GM12864 (cell line): ENCODE data around the gene SWI5.

Source experiments
- DNase-seq: peaks from one replicate; pipeline ENCODE4 v3.0.0-alpha.2; 2011; ENCODE audit warnings: low read depth
- H3K4me3 ChIP-seq: 2 replicates; pipeline ENCODE4 v1.5.1; 2011; ENCODE audit warnings: mild to moderate bottlenecking, low read depth, low read length, control low read depth
- TF ChIP-seq, protein P1 (sequence below): IDR thresholded peaks from 2 replicates; pipeline ENCODE4 v1.5.1; 2011; ENCODE audit warnings: low read depth, mild to moderate bottlenecking, moderate library complexity, low read length, control low read depth, inconsistent platforms; ENCODE audit errors: missing control alignments

The SWI5 gene

DNA sequence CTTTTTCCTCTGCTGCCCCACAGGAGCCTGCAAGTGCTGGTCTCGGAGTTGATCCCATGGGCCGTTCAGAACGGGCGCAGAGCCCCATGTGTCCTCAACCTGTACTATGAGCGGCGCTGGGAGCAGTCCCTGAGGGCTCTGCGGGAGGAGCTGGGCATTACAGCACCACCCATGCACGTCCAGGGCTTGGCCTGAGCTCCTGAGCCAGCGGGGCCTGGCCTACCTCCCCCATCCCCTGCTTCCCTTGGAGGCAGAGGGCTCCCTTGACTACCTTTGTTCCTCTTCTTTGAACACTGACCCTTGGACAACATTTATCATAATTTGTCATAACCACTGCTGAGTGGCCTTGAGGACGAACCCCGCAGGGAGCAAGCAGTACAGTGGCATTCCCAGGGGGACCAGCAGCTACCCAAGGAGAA is 57.4 kb downstream of the SWI5 start:
- no peak overlapping the region for H3K4me3 ChIP-seq
- no peak for DNase-seq
- TF ChIP-seq, protein P1, sequence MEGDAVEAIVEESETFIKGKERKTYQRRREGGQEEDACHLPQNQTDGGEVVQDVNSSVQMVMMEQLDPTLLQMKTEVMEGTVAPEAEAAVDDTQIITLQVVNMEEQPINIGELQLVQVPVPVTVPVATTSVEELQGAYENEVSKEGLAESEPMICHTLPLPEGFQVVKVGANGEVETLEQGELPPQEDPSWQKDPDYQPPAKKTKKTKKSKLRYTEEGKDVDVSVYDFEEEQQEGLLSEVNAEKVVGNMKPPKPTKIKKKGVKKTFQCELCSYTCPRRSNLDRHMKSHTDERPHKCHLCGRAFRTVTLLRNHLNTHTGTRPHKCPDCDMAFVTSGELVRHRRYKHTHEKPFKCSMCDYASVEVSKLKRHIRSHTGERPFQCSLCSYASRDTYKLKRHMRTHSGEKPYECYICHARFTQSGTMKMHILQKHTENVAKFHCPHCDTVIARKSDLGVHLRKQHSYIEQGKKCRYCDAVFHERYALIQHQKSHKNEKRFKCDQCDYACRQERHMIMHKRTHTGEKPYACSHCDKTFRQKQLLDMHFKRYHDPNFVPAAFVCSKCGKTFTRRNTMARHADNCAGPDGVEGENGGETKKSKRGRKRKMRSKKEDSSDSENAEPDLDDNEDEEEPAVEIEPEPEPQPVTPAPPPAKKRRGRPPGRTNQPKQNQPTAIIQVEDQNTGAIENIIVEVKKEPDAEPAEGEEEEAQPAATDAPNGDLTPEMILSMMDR: no peak

DNA sequence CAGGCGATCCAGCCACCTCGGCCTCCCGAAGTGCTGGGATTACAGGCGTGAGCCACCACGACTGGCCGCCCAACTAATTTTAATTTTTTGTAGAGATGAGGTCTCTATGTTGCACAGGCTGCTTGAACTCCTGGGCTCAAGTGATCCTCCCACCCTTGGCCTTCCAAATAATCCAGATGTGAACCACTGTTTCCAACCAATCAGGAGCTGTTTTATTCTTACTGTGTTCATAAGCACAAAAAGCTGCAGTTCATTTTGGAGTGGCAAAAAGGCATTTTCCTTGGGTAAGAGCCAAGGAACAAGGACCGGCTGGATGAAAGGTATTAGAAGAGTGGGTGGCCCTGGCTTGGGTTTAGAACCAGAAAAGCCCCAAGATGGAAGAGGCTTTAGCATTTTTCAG is 59.1 kb downstream of the SWI5 start:
- TF ChIP-seq, protein P1: no peak
- no peak overlapping the region for H3K4me3 ChIP-seq
- no peak for DNase-seq

DNA sequence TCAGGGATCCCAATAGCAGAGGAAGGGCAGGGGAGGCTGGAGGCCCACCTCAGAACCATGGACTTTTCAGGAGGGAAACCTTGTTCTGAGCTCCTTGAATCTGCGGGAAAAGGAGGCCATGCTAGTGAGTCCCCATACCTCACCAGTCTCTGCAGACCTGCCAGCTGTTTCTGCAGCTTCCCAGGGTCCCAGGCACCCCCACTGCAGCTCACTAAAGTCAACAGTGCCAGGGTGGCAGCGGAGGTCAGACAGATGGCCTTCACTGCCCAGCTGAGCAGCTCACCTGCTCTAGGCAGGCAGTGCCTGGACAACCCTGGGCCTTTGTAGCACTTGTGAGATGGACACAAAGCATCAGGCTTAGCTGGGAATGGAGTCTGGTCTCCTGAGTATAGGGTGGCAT is 59.8 kb downstream of the SWI5 start:
- no peak overlapping the region for H3K4me3 ChIP-seq
- DNase-seq: no peak
- TF ChIP-seq, protein P1: no peak

DNA sequence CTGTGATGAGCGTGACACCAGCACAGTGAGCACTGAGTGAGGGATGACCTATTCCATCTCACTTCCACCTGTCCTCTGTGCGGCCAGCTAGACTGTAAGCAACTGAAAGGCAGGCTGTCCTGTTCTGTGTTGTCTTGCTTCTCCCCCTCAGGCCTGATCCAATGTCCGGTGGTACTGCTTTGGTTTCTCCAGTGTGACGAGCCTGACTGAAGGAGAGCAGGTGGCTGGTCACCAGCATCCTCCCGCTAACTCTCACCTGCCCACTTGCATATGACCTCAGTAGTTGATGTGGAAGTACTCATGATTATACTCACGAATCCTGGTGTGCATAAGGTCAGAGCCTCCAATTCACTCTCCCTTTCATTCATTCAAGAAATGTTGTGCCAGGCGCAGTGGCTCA is 61.9 kb downstream of the SWI5 start:
- TF ChIP-seq, protein P1: no peak
- no peak overlapping the region for H3K4me3 ChIP-seq
- DNase-seq: no peak
